ENCODE data around the gene PLA2G6.

DNA sequence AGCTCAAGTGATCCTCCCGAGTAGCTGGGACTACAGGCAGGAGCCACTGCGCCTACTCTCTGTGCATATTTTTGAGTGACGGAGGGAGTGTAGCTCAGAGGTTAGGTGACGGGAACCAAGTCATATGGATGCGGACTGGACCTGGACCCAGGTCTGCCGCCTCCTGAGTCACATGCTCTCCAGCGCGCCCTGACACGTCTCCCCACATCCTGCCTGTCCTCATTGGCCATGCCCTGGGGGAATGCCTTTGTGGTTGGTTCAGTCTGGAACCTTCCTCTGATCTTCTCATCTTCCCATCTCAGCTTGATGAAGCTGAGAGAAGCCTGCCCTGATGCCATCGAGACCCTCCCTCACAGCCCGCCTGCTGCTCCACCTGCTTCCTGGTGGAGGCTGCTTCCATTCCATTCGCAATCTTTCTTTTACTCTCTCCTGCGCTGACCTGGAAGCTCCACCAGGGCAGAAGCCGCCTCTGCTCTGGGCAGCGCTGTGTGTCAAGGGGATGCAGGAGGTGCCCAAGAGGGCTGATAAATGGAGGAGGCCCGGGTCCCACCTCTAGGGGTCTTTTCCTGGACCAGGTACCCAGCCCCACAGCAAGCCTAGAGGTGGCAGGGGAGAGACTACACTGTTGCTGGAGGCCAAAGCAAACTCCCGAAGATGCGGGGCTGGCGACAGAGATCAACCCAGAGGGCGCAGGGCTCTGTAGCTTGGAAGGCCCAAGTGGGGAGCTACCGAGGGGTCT is 57.2 kb downstream of the PLA2G6 start:
- TF ChIP-seq CTCF (IDR thresholded peaks at IDR 0.05): peak in 1 of 6 experiments; percentile 16
- no peak for TF ChIP-seq POLR2A (IDR thresholded peaks at IDR 0.05)

All from esophagus squamous epithelium (tissue), 4 donors.